A549 (cell line): ENCODE results near the gene CRYZL1. TPM values are rescaled to one million over a fixed set of nuclear protein-coding genes. Genes with fewer than 3 reads are reported as not detected.
A peak's percentile ranks its signal among the peaks of the same experiment; 100 is the strongest.

ENCODE experiments used
- ATAC-seq, 2 experiments: fragments of 200-7000 bp in 1 of 2; fragments of >200 bp in 1 of 2; cut with Nextera tagmentation in 1 of 2; cut with Tn5 transposase in 1 of 2; 3 replicates each; pipeline versions ENCODE4 v1.8.0 to v1.9.1; 2018 to 2020; ENCODE audit warnings: mild to moderate bottlenecking in 1 of 2, moderate library complexity in 1 of 2
- CTCF ChIA-PET: fragments of 300-600 bp; sonication (Branson Sonifier 250); formaldehyde crosslinking; extraction: SDS; loops from one replicate; lab custom pipeline; 2021; ENCODE audit warnings: antibody characterized with exemption, inconsistent platforms; lab: Yijun Ruan, JAX
- POLR2A ChIA-PET: fragments of 350-600 bp; formaldehyde crosslinking; extraction: SDS; loops from one replicate; lab custom pipeline; 2021; ENCODE audit warnings: antibody characterized with exemption, inconsistent platforms; lab: Yijun Ruan, JAX
- DNase-seq, 2 experiments: peaks; one replicate each; pipeline versions ENCODE4 v3.0.0 to v3.0.0-alpha.2; 2011 to 2016; ENCODE audit warnings: low read depth in 1 of 2, low spot score in 1 of 2
- FAIRE-seq: peaks from 2 replicates; lab custom pipeline; 2011; peaks lifted over from hg19 to GRCh38; lab: Jason Lieb, UNC
- H3K27ac ChIP-seq, 2 experiments: fragments of >200 bp; sonication (Bioruptor Twin); formaldehyde crosslinking; 3 replicates each; pipeline ENCODE4 v1.5.1; 2016 to 2017
- H3K4me1 ChIP-seq: fragments of >200 bp; sonication (Bioruptor Twin); formaldehyde crosslinking; 3 replicates; pipeline ENCODE4 v1.6.1; 2016
- H3K4me2 ChIP-seq: fragments of >200 bp; sonication (Bioruptor Twin); formaldehyde crosslinking; 3 replicates; pipeline ENCODE4 v1.6.1; 2016
- H3K4me3 ChIP-seq: fragments of >200 bp; sonication (Bioruptor Twin); formaldehyde crosslinking; 3 replicates; pipeline ENCODE4 v1.5.1; 2016
- H3K9me3 ChIP-seq: fragments of >200 bp; sonication (Bioruptor Twin); formaldehyde crosslinking; 3 replicates; pipeline ENCODE4 v1.6.1; 2016
- CEBPB ChIP-seq, 2 experiments: fragments of >200 bp in 1 of 2; sonication (Bioruptor Twin) in 1 of 2; formaldehyde crosslinking in 1 of 2; IDR thresholded peaks; 2 replicates each; pipeline ENCODE4 v1.6.1; 2012 to 2016
- CHD4 ChIP-seq: fragments of 200-600 bp; sonication (generic); IDR thresholded peaks from 2 replicates; pipeline ENCODE4 v1.6.1; 2016; ENCODE audit warnings: antibody characterized with exemption, mild to moderate bottlenecking, borderline replicate concordance
- ESRRA ChIP-seq: fragments of 150-350 bp; IDR thresholded peaks from 2 replicates; pipeline ENCODE4 v1.6.1; 2014; ENCODE audit warnings: mild to moderate bottlenecking, low read length, borderline replicate concordance
- GATA3 ChIP-seq: IDR thresholded peaks from 2 replicates; pipeline ENCODE4 v1.6.1; 2012; ENCODE audit warnings: borderline replicate concordance
- HOXA7 ChIP-seq: fragments of 250-450 bp; sonication (Bioruptor Pico); IDR thresholded peaks from 2 replicates; pipeline ENCODE4 v1.5.0; 2020; ENCODE audit warnings: mild to moderate bottlenecking, moderate library complexity
- JUN ChIP-seq, 2 experiments: fragments of >200 bp; sonication (Bioruptor Twin); formaldehyde crosslinking; IDR thresholded peaks; 2 replicates in 1 of 2; 3 replicates in 1 of 2; pipeline ENCODE4 v1.6.1; 2016 to 2017
- KDM1A ChIP-seq: fragments of 200-600 bp; sonication (generic); IDR thresholded peaks from 2 replicates; pipeline ENCODE4 v1.6.1; 2016; ENCODE audit warnings: low read depth, mild to moderate bottlenecking
- NFE2L2 ChIP-seq: fragments of 150-350 bp; conservative IDR thresholded peaks from 2 replicates; pipeline ENCODE4 v1.6.1; 2014; ENCODE audit warnings: low read length
- NPAS2 ChIP-seq: fragments of 250-450 bp; sonication (Bioruptor Pico); IDR thresholded peaks from 2 replicates; pipeline ENCODE4 v1.8.0; 2022; ENCODE audit warnings: mild to moderate bottlenecking, moderate library complexity, borderline replicate concordance
- NR3C1 ChIP-seq: fragments of >200 bp; sonication (Bioruptor Twin); formaldehyde crosslinking; IDR thresholded peaks from 3 replicates; pipeline ENCODE4 v1.6.1; 2017
- POLR2A ChIP-seq: IDR thresholded peaks from 2 replicates; pipeline ENCODE4 v1.6.1; 2012; ENCODE audit warnings: mild to moderate bottlenecking, low read length
- RAD21 ChIP-seq, 2 experiments: fragments of >200 bp in 1 of 2; sonication (Bioruptor Twin) in 1 of 2; formaldehyde crosslinking in 1 of 2; IDR thresholded peaks in 1 of 2; conservative IDR thresholded peaks in 1 of 2; 2 replicates in 1 of 2; 3 replicates in 1 of 2; pipeline ENCODE4 v1.6.1; 2012 to 2018; ENCODE audit warnings: inconsistent platforms in 1 of 2
- RFX5 ChIP-seq: fragments of 450-650 bp; IDR thresholded peaks from 2 replicates; pipeline ENCODE4 v1.7.1; 2014; ENCODE audit warnings: antibody characterized with exemption, mild to moderate bottlenecking, moderate library complexity
- SREBF2 ChIP-seq: fragments of 450-650 bp; IDR thresholded peaks from 2 replicates; pipeline ENCODE4 v1.6.1; 2014; ENCODE audit warnings: mild to moderate bottlenecking, moderate library complexity
- TFCP2L1 ChIP-seq: fragments of 250-450 bp; sonication (Bioruptor Pico); IDR thresholded peaks from 2 replicates; pipeline ENCODE4 v1.5.0; 2021; ENCODE audit warnings: mild to moderate bottlenecking
- ZSCAN20 ChIP-seq: fragments of 250-450 bp; sonication (Bioruptor Pico); IDR thresholded peaks from 2 replicates; pipeline ENCODE4 v1.8.0; 2022; ENCODE audit warnings: mild to moderate bottlenecking, moderate library complexity
- WGBS: methylation state at CpG from one replicate; pipeline ENCODE4 v1.1.6; 2017; ENCODE audit errors: missing lambda C conversion rate; 5-methylcytosine and 5-hydroxymethylcytosine counted together
- polyA plus RNA-seq, 4 experiments: library from polyadenylated mRNA; depleted of rRNA in 3 of 4; stranded (reverse); fragments of >200 nt; fragmentation: RNase III in 1 of 4; extraction: RNeasy Plus Mini Kit Qiagen cat#74134 plus additional on column Dnase treatment in 1 of 4; gene quantifications; 2 replicates in 3 of 4; 3 replicates in 1 of 4; pipeline ENCODE4 v1.2.3, GENCODE V29; 2011 to 2017
- TF ChIP-seq, protein P1 (sequence below): fragments of 250-450 bp; sonication (Bioruptor Pico); IDR thresholded peaks from 2 replicates; pipeline ENCODE4 v1.5.0; 2020; ENCODE audit warnings: low read depth, mild to moderate bottlenecking, moderate library complexity
- TF ChIP-seq, protein P2 (sequence below): fragments of 450-650 bp; IDR thresholded peaks from 2 replicates; pipeline ENCODE4 v1.6.1; 2014; ENCODE audit warnings: antibody characterized with exemption
- TF ChIP-seq, protein P3 (sequence below): IDR thresholded peaks from 2 replicates; pipeline ENCODE4 v1.6.1; 2012

Gene CRYZL1
- polyA plus RNA-seq, 2 of the 4 experiments (the other 2 are of a cell fraction): 15.2 to 38.9 TPM

- H3K4me3 ChIP-seq: no peak overlapping the region
- H3K4me1 ChIP-seq: peaks cover 21% of the 10 kb centered on the region
- ATAC-seq (no peak), FAIRE-seq (no peak)
- WGBS: 90% methylated on average over 3 of the region's 3 CpGs
- H3K9me3 ChIP-seq: no peaks in the 10 kb centered on the region
- TF ChIP-seq SREBF2 (no peak), JUN (IDR thresholded peaks at IDR 0.05) (no peak), ZSCAN20 (CRISPR knock-in tag) (no peak), HOXA7 (CRISPR knock-in tag) (no peak), POLR2A (no peak)
- TF ChIP-seq, protein P1, sequence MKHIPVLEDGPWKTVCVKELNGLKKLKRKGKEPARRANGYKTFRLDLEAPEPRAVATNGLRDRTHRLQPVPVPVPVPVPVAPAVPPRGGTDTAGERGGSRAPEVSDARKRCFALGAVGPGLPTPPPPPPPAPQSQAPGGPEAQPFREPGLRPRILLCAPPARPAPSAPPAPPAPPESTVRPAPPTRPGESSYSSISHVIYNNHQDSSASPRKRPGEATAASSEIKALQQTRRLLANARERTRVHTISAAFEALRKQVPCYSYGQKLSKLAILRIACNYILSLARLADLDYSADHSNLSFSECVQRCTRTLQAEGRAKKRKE: no peak
- TF ChIP-seq, all 56 proteins: peak for 0
- POLR2A ChIA-PET: no interaction called here
- CTCF ChIA-PET: no interaction called here
- no peak for DNase-seq
- Histone ChIP-seq H3K27ac (no peak overlapping the region), H3K4me2 (no peak overlapping the region)
Observed at GRCh38 chr21:33647587-33647986, 6.0 kb upstream of the CRYZL1 start.

DNA sequence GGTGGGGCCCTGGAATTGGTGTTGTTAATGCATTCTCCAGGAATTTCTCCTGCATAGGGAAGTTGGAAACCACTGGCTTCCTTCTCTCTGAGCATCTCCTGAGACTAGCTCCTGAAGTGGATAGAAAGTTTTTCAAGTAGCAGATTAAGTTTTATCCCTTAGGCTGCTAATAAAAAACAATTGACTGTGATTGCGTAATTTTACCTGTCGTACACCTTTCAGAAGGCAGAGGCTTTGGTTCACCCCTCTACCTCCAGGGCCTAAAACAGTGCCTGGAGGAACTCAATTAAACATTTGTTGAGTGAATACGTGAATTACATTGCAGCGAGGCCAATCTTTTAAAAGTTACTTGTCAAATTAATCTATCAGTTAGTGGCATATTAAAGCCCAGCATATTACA lies 4.2 kb upstream of the CRYZL1 start:
- no peak overlapping the region for H3K4me2 ChIP-seq
- CTCF ChIA-PET: interaction anchor here (1.1 kb wide), 1 partner anchor 40 kb away, joined by 4 read pairs; no protein-coding TSS in a partner anchor
- 97% methylated on average over 4 of the region's 4 CpGs for WGBS
- POLR2A ChIA-PET: no interaction called here
- TF ChIP-seq CEBPB (IDR thresholded peaks at IDR 0.05) (peak; percentile 69 to 77; a peak in 3 of 4 replicates), ZSCAN20 (CRISPR knock-in tag) (no peak)
- peaks cover 21% of the 10 kb centered on the region for H3K4me1 ChIP-seq
- ATAC-seq (no peak), FAIRE-seq (no peak), DNase-seq (no peak)
- no peak overlapping the region for H3K4me3 ChIP-seq
- no peaks in the 10 kb centered on the region for H3K9me3 ChIP-seq
- H3K27ac ChIP-seq: no peak overlapping the region

GRCh38 chr21:33644383-33645074 lies 3.0 kb upstream of the CRYZL1 start:
- H3K4me1 ChIP-seq: peaks cover 28% of the 10 kb centered on the region
- no peak for FAIRE-seq
- no peak for DNase-seq
- H3K4me3 ChIP-seq: peak overlapping the region; percentile 100; the same call in 1 of the 3 replicates
- H3K4me2 ChIP-seq: peak overlapping the region; percentile 91
- 76% methylated on average over 11 of the region's 11 CpGs for WGBS
- 0 out of 6 replicates have a peak overlapping the region, but pooled peaks of 1 of the 2 experiments have one; percentile 15 for H3K27ac ChIP-seq
- POLR2A ChIA-PET: no interaction called here
- TF ChIP-seq NPAS2 (no peak), CEBPB (IDR thresholded peaks at IDR 0.05) (0 out of 4 replicates have a peak, but pooled peaks of 1 of the 2 experiments have one; percentile 3)
- no peaks in the 10 kb centered on the region for H3K9me3 ChIP-seq
- no peak for ATAC-seq
- CTCF ChIA-PET: interaction anchor here (1.1 kb wide), 1 partner anchor 39 kb away, joined by 4 read pairs; no protein-coding TSS in a partner anchor

DNA sequence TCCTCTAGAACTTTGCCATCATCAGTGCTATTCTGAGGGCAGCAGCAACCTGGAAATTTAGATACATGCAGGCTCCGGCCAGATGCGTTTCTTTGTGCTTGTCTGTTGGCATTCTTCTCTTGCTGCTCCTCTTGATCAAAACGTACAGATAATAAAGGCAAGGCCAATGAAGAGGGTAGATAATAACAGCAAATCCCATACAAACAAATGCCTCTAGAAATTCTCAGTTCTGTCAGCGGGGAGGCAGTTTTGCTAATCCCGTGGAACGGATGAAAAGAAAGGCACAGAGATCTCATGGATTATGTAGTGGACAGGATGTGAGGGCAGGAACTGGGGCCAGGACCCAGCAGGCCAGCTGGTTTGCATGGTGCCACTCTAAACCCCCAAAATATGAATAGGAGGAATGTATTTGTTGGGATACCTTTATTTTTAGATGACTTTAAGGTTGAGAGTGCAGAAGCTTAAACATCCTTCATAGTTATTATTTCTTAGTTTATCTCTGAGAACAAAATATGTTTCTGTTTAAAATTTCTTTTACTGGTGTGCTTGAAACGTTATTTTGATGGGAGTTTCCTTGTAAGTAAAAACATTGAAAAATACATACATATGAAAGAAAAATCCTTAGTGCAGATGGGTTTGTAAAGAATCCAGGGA lies 2.2 kb upstream of the CRYZL1 start:
- TF ChIP-seq NR3C1 (no peak), NFE2L2 (no peak), RAD21 (conservative IDR thresholded peaks at IDR 0.05 in 1 of 2, IDR thresholded peaks at IDR 0.05 in 1 of 2) (no peak), RFX5 (no peak), JUN (IDR thresholded peaks at IDR 0.05) (no peak), TFCP2L1 (CRISPR knock-in tag) (no peak), ESRRA (no peak), GATA3 (no peak), KDM1A (no peak), CHD4 (no peak)
- TF ChIP-seq, protein P2, sequence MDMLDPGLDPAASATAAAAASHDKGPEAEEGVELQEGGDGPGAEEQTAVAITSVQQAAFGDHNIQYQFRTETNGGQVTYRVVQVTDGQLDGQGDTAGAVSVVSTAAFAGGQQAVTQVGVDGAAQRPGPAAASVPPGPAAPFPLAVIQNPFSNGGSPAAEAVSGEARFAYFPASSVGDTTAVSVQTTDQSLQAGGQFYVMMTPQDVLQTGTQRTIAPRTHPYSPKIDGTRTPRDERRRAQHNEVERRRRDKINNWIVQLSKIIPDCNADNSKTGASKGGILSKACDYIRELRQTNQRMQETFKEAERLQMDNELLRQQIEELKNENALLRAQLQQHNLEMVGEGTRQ: no peak
- TF ChIP-seq, protein P3, sequence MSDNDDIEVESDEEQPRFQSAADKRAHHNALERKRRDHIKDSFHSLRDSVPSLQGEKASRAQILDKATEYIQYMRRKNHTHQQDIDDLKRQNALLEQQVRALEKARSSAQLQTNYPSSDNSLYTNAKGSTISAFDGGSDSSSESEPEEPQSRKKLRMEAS: no peak
- H3K4me3 ChIP-seq: peak overlapping the region; percentile 100
- 11% methylated on average over 7 of the region's 7 CpGs for WGBS
- H3K4me2 ChIP-seq: peak overlapping the region; percentile 91
- DNase-seq (no peak), FAIRE-seq (no peak), ATAC-seq (no peak)
- H3K9me3 ChIP-seq: no peaks in the 10 kb centered on the region
- H3K4me1 ChIP-seq: peaks cover 28% of the 10 kb centered on the region
- peak overlapping the region; percentile 92 to 98 for H3K27ac ChIP-seq
- CTCF ChIA-PET: no interaction called here
- POLR2A ChIA-PET: no interaction called here
